GM10266 (cell line): ENCODE data around the gene PROSER1.

Experiments used
- DNase-seq: peaks from one replicate; pipeline ENCODE4 v3.0.0; 2012; ENCODE audit errors: extremely low spot score
- CTCF ChIP-seq: IDR thresholded peaks from 2 replicates; pipeline ENCODE4 v1.5.1; 2012; ENCODE audit warnings: mild to moderate bottlenecking, low read depth; ENCODE audit not compliant: control insufficient read depth, insufficient read depth; ENCODE audit errors: missing control alignments

The PROSER1 gene

GRCh38 chr13:38980750-38981078 is 57.2 kb downstream of the PROSER1 start:
- no peak for TF ChIP-seq CTCF

GRCh38 chr13:38979891-38980749 is 57.8 kb downstream of the PROSER1 start:
- no peak for TF ChIP-seq CTCF
- DNase-seq = no peak

More at GRCh38 chr13:38980750-38981078, 57.2 kb downstream of the PROSER1 start:
- DNase-seq = no peak

GRCh38 chr13:38970380-38971051 is 67.4 kb downstream of the PROSER1 start:
- no peak for TF ChIP-seq CTCF
- no peak for DNase-seq

GRCh38 chr13:38969187-38969586 is 68.7 kb downstream of the PROSER1 start:
- no peak for TF ChIP-seq CTCF
- DNase-seq = no peak

GRCh38 chr13:38967446-38967845 is 70.4 kb downstream of the PROSER1 start:
- no peak for TF ChIP-seq CTCF

GRCh38 chr13:38965281-38965680 is 72.6 kb downstream of the PROSER1 start:
- no peak for TF ChIP-seq CTCF
- no peak for DNase-seq

More at GRCh38 chr13:38967446-38967845, 70.4 kb downstream of the PROSER1 start:
- DNase-seq = no peak

- no peak for DNase-seq
- TF ChIP-seq CTCF = no peak
Observed at GRCh38 chr13:38960175-38960574, 77.7 kb downstream of the PROSER1 start.
